B cell (primary cell): ENCODE data around the gene PI4KA. TPM values are rescaled to one million over a fixed set of nuclear protein-coding genes. Genes with fewer than 3 reads are reported as not detected.

Experiments used
- ATAC-seq: fragments of 200-7000 bp; cut with Tn5 transposase; one replicate; pipeline ENCODE4 v1.10.0; 2021; ENCODE audit warnings: low read depth, mild to moderate bottlenecking, moderate number of reproducible peaks, moderate library complexity
- CTCF ChIA-PET: fragments of 350-600 bp; sonication (Branson Sonifier 250); formaldehyde crosslinking; loops from one replicate; lab custom pipeline; 2021; ENCODE audit warnings: antibody characterized with exemption, inconsistent platforms; lab: Charles Lee
- POLR2A ChIA-PET: fragments of 350-600 bp; sonication (Branson Sonifier 250); formaldehyde crosslinking; loops from one replicate; lab custom pipeline; 2021; ENCODE audit warnings: antibody characterized with exemption; lab: Charles Lee
- DNase-seq: peaks from one replicate; pipeline ENCODE4 v3.0.0; 2013
- H2AFZ ChIP-seq: 2 replicates; pipeline ENCODE4 v1.6.1; 2012; ENCODE audit warnings: mild to moderate bottlenecking, low read depth, low read length; ENCODE audit not compliant: insufficient read depth, poor library complexity, severe bottlenecking
- H3K27ac ChIP-seq, 2 donors: 1 replicate in 1 of 2; 2 replicates in 1 of 2; pipeline ENCODE4 v1.5.1; 2012 to 2013; ENCODE audit warnings: low read length in 2 of 2, mild to moderate bottlenecking in 2 of 2, moderate library complexity in 1 of 2
- H3K27me3 ChIP-seq, 4 experiments: fragments of 200-600 bp in 1 of 4; sonication (generic) in 1 of 4; replicated peaks in 1 of 4; 1 replicate in 2 of 4; 2 replicates in 2 of 4; pipeline versions ENCODE4 v1.6.1 to v1.7.0; 2013 to 2016; ENCODE audit warnings: low read length in 3 of 4, mild to moderate bottlenecking in 2 of 4, mixed read lengths in 1 of 4, moderate library complexity in 1 of 4; ENCODE audit not compliant: insufficient read depth in 4 of 4, control insufficient read depth in 3 of 4; ENCODE audit errors: control extremely low read depth in 1 of 4
- H3K36me3 ChIP-seq, 2 experiments: replicated peaks in 1 of 2; 1 replicate in 1 of 2; 2 replicates in 1 of 2; pipeline versions ENCODE4 v1.6.1 to v1.7.1; 2013; ENCODE audit warnings: low read length in 1 of 2; ENCODE audit not compliant: insufficient read depth in 2 of 2, control insufficient read depth in 1 of 2; ENCODE audit errors: control extremely low read depth in 1 of 2, extremely low read depth in 1 of 2
- H3K4me1 ChIP-seq, 2 donors: fragments of 200-600 bp in 1 of 2; sonication (generic) in 1 of 2; 1 replicate in 1 of 2; 2 replicates in 1 of 2; pipeline versions ENCODE4 v1.5.1 to v1.6.1; 2013 to 2017; ENCODE audit warnings: low read length in 2 of 2; ENCODE audit not compliant: control insufficient read depth in 2 of 2, insufficient read depth in 2 of 2
- H3K4me2 ChIP-seq: replicated peaks from 2 replicates; pipeline ENCODE3; 2012; ENCODE audit warnings: mild to moderate bottlenecking, low read depth, low read length; ENCODE audit not compliant: poor library complexity, severe bottlenecking
- H3K4me3 ChIP-seq, 5 experiments: fragments of 200-600 bp in 1 of 5; sonication (generic) in 1 of 5; 1 replicate in 3 of 5; 2 replicates in 2 of 5; pipeline versions ENCODE4 v1.5.1 to v1.7.0; 2011 to 2016; ENCODE audit warnings: low read length in 4 of 5, mild to moderate bottlenecking in 4 of 5, low read depth in 2 of 5, control low read depth in 1 of 5, moderate library complexity in 1 of 5; ENCODE audit not compliant: insufficient read depth in 1 of 5; ENCODE audit errors: control extremely low read depth in 1 of 5, extremely low read depth in 1 of 5
- H3K79me2 ChIP-seq: fragments of 200-600 bp; sonication (generic); one replicate; pipeline ENCODE4 v1.6.0; 2016; ENCODE audit warnings: low read length; ENCODE audit not compliant: control insufficient read depth, insufficient read depth
- H3K9ac ChIP-seq: fragments of 200-600 bp; sonication (generic); 2 replicates; pipeline ENCODE4 v1.6.1; 2017; ENCODE audit warnings: mild to moderate bottlenecking, low read length, moderate library complexity
- H3K9me3 ChIP-seq, 3 donors: one replicate each; pipeline versions ENCODE4 v1.6.1 to v1.7.1; 2013; ENCODE audit warnings: low read length in 2 of 3; ENCODE audit not compliant: control insufficient read depth in 2 of 3, insufficient read depth in 1 of 3; ENCODE audit errors: control extremely low read depth in 1 of 3
- H4K20me1 ChIP-seq: 2 replicates; pipeline ENCODE4 v1.6.0; 2012; ENCODE audit warnings: mild to moderate bottlenecking, low read length; ENCODE audit not compliant: insufficient read depth, control insufficient read depth, poor library complexity, severe bottlenecking
- H3K27ac Mint-ChIP-seq: one replicate; pipeline ENCODE4 v1.8.0; 2021; ENCODE audit warnings: mixed read lengths
- H3K27me3 Mint-ChIP-seq: one replicate; pipeline ENCODE4 v1.8.0; 2021; ENCODE audit warnings: mixed read lengths
- H3K4me1 Mint-ChIP-seq: one replicate; pipeline ENCODE4 v1.8.0; 2021; ENCODE audit warnings: mixed read lengths
- H3K4me3 Mint-ChIP-seq: one replicate; pipeline ENCODE4 v1.8.0; 2021; ENCODE audit warnings: mixed read lengths
- H3K9me3 Mint-ChIP-seq: one replicate; pipeline ENCODE4 v1.8.0; 2022; ENCODE audit warnings: mixed read lengths; ENCODE audit not compliant: insufficient read depth
- CTCF ChIP-seq: fragments of 200-600 bp; IDR thresholded peaks from one replicate; pipeline ENCODE4 v1.8.0; 2022; ENCODE audit warnings: antibody characterized with exemption, mild to moderate bottlenecking
- EZH2 ChIP-seq: IDR thresholded peaks from 2 replicates; pipeline ENCODE4 v1.6.1; 2012; ENCODE audit warnings: borderline replicate concordance, low read depth, mild to moderate bottlenecking, moderate library complexity, low read length; ENCODE audit not compliant: insufficient read depth, poor library complexity, severe bottlenecking
- WGBS: methylation state at CpG from one replicate; pipeline ENCODE4 v1.1.5; 2013; ENCODE audit warnings: missing lambda C conversion rate; ENCODE audit not compliant: insufficient coverage; 5-methylcytosine and 5-hydroxymethylcytosine counted together
- intact Hi-C: fragments of 100-400 bp; cut with micrococcal nuclease; formaldehyde crosslinking; loops from one replicate; pipeline ENCODE4 v1.10.0; 2022
- polyA plus RNA-seq: library from polyadenylated mRNA; depleted of rRNA; stranded (reverse); fragments of >200 nt; gene quantifications from 2 replicates; pipeline ENCODE4 v1.2.3, GENCODE V29; 2012
- total RNA-seq, 2 donors: library from RNA; stranded (reverse); fragments of 120-200 nt in 1 of 2; gene quantifications; 1 replicate in 1 of 2; 2 replicates in 1 of 2; pipeline versions ENCODE4 v1.2.3 to v1.2.4, GENCODE V29; 2013 to 2022

PI4KA gene
- total and polyA plus RNA-seq, 2 donors (not counting 1 experiment from before 2014, with no cell fraction given) = 85.9 to 156 TPM

DNA sequence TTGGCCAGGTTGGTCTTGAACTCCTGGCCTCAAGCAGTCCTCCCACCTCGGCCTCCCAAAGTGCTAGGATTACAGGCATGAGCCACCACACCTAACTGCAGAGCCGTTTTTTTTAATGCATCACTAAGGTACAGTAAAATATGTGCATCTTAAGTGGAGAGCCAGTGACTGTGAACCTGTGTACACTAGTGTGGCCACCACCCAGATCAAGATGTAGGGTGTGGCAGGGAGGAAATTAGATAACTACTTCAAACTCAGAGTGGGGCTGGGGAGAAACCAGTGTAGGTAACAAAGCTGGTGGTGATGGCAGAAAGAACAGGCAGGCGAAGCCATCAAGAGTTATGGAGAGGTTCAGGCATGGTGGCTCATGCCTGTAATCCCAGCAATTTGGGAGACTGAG lies 14.6 kb upstream of the PI4KA start:
- Histone ChIP-seq H4K20me1 (no peaks in the 10 kb centered on the region), H3K9ac (no peak overlapping the region), H3K4me2 (no peak overlapping the region), H3K27ac (no peak overlapping the region), H3K4me3 (no peak overlapping the region), H3K36me3 (peaks cover 2 to 23% of the 10 kb centered on the region in 2 experiments), H3K9me3 (no peaks in the 10 kb centered on the region), H3K4me1 (no peaks in the 10 kb centered on the region), H2AFZ (no peak overlapping the region), H3K27me3 (no peaks in the 10 kb centered on the region), H3K79me2 (no peaks in the 10 kb centered on the region)
- no peak overlapping the region for H3K4me3 Mint-ChIP-seq
- POLR2A ChIA-PET = no interaction called here
- no peak overlapping the region for H3K27ac Mint-ChIP-seq
- intact Hi-C loops = no loop called here
- DNase-seq (no peak), ATAC-seq (no peak)
- no peaks in the 10 kb centered on the region for H3K27me3 Mint-ChIP-seq
- 100% methylated on average over 2 of the region's 3 CpGs for WGBS
- no peak for TF ChIP-seq CTCF
- TF ChIP-seq EZH2 = no peak
- CTCF ChIA-PET = no interaction called here
- H3K9me3 Mint-ChIP-seq = no peaks in the 10 kb centered on the region
- H3K4me1 Mint-ChIP-seq = no peaks in the 10 kb centered on the region

- Histone ChIP-seq H3K4me1 (no peaks in the 10 kb centered on the region), H4K20me1 (peaks cover 12% of the 10 kb centered on the region), H3K36me3 (peaks cover 2 to 17% of the 10 kb centered on the region in 2 experiments), H3K27ac (no peak overlapping the region), H3K4me2 (no peak overlapping the region), H3K79me2 (peaks cover 5% of the 10 kb centered on the region), H3K9me3 (no peaks in the 10 kb centered on the region), H3K4me3 (no peak overlapping the region), H3K9ac (no peak overlapping the region), H3K27me3 (no peaks in the 10 kb centered on the region), H2AFZ (no peak overlapping the region)
- H3K4me1 Mint-ChIP-seq = peaks cover 1% of the 10 kb centered on the region
- ATAC-seq (no peak), DNase-seq (no peak)
- ChIA-PET POLR2A (no interaction called here), CTCF (no interaction called here)
- H3K4me3 Mint-ChIP-seq = no peak overlapping the region
- 100% methylated on average over 2 of the region's 2 CpGs for WGBS
- TF ChIP-seq CTCF (no peak), EZH2 (no peak)
- no peaks in the 10 kb centered on the region for H3K9me3 Mint-ChIP-seq
- intact Hi-C loops = no loop called here
- no peak overlapping the region for H3K27ac Mint-ChIP-seq
- H3K27me3 Mint-ChIP-seq = no peaks in the 10 kb centered on the region
These were observed 10.6 kb upstream of the PI4KA start for GRCh38 chr22:20869234-20869633.
